Peyer's patch (tissue), 4 donors: ENCODE results near the gene STK32A. TPM values are rescaled to one million over a fixed set of nuclear protein-coding genes. Genes with fewer than 3 reads are reported as not detected.
"Not testable (repeated sequence)": the region's sequence is repeated elsewhere in the genome, so short reads cannot be mapped to it uniquely, and the experiment has no call there.

Source experiments
- DNase-seq, 3 donors: peaks; one replicate each; pipeline ENCODE4 v3.0.0-alpha.2; 2017 to 2019
- H3K27ac ChIP-seq, 4 donors: fragments of 200-600 bp; sonication (generic); one replicate each; pipeline ENCODE4 v1.5.1; 2016 to 2019
- H3K27me3 ChIP-seq, 2 donors: fragments of 200-600 bp; sonication (generic); one replicate each; pipeline ENCODE4 v1.5.1; 2019
- H3K36me3 ChIP-seq, 3 donors: fragments of 200-600 bp; sonication (generic); one replicate each; pipeline ENCODE4 v1.5.1; 2016 to 2019
- H3K4me1 ChIP-seq, 4 donors: fragments of 200-600 bp; sonication (generic); one replicate each; pipeline ENCODE4 v1.5.1; 2016 to 2019
- H3K4me3 ChIP-seq, 4 donors: fragments of 200-600 bp; sonication (generic); 1 replicate in 3 of 4; 2 replicates in 1 of 4; pipeline ENCODE4 v1.5.1; 2016 to 2019; ENCODE audit warnings: mild to moderate bottlenecking in 1 of 4
- H3K9me3 ChIP-seq, 4 donors: fragments of 200-600 bp; sonication (generic); one replicate each; pipeline ENCODE4 v1.5.1; 2016 to 2019; ENCODE audit warnings: mild to moderate bottlenecking in 1 of 4
- CTCF ChIP-seq, 6 experiments: fragments of 450-650 bp in 4 of 6; fragments of 200-600 bp in 2 of 6; sonication (generic) in 1 of 6; IDR thresholded peaks; one replicate each; pipeline ENCODE4 v1.5.1; 2017 to 2019; ENCODE audit warnings: antibody characterized with exemption in 6 of 6, mild to moderate bottlenecking in 3 of 6, moderate library complexity in 1 of 6
- POLR2A ChIP-seq, 2 donors: fragments of 450-650 bp; IDR thresholded peaks; one replicate each; pipeline ENCODE4 v1.5.1; 2017; ENCODE audit warnings: antibody characterized with exemption in 2 of 2, mild to moderate bottlenecking in 2 of 2, moderate library complexity in 2 of 2
- total RNA-seq, 4 donors: library from RNA; depleted of rRNA; stranded (reverse); fragments of >200 nt; gene quantifications; one replicate each; pipeline ENCODE4 v1.1.0, GENCODE V29; 2016

Gene STK32A
- total RNA-seq, 4 donors from 2014 or later, result 0.18 to 4.1 (median 0.32) TPM

GRCh38 chr5:147361441-147362175 is 126.8 kb downstream of the STK32A start:
- H3K36me3 ChIP-seq, result no peaks in the 10 kb centered on the region
- no peaks in the 10 kb centered on the region for H3K9me3 ChIP-seq
- no peaks in the 10 kb centered on the region for H3K4me1 ChIP-seq
- no peak overlapping the region for H3K27ac ChIP-seq
- H3K27me3 ChIP-seq, result no peaks in the 10 kb centered on the region
- no peak overlapping the region for H3K4me3 ChIP-seq
- no peak for DNase-seq
- TF ChIP-seq CTCF (IDR thresholded peaks at IDR 0.05) (no peak), POLR2A (IDR thresholded peaks at IDR 0.05) (no peak)

DNA sequence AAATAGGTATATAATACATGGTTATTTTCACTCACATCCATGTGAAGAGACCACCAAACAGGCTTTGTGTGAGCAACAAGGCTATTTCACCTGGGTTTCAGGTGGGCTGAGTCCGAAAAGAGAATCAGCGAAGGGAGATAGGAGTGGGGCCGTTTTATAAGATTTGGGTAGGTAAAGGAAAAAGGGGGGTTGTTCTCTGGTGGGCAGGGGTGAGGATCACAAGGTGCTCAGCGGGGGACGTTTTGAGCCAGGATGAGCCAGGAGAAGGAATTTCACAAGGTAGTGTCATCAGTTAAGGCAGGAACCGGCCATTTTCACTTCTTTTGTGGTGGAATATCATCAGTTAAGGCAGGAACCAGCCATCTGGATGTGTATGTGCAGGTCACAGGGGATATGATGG is 132.6 kb downstream of the STK32A start:
- not testable (repeated sequence) for H3K36me3 ChIP-seq, H3K27ac ChIP-seq, H3K4me1 ChIP-seq, H3K27me3 ChIP-seq, H3K4me3 ChIP-seq, DNase-seq, H3K9me3 ChIP-seq

DNA sequence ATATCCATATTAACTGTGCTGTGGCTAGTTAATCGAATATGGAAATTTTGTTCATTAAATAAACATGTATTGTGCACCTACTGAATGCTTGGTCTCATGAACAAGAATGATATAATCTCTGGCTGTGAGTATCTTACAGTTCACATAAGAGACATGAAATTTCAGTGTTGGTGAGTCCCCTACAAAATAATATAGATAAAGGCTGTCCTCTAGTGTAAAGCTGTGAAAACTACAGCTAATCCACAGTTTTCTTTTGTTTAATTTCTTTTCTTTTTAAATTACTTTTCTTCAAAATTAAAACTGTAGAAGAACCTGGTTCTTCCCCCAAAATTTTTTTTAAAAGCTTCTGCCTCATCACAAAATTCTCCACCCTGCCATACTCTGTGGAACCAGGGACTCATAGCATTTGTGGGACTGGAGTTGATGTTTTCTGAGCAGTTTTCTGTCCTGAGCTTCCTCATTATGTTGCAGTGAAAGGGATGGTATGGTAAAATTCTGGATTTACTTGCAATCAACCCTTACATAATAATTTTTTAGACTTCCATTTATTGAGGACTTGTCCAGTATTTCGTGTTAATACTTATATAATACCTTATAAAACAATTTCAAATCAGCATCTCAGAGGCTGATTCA is 135.0 kb downstream of the STK32A start:
- no peaks in the 10 kb centered on the region for H3K9me3 ChIP-seq
- H3K27me3 ChIP-seq, result no peaks in the 10 kb centered on the region
- no peak for DNase-seq
- no peak overlapping the region for H3K4me3 ChIP-seq
- TF ChIP-seq POLR2A (IDR thresholded peaks at IDR 0.05) (no peak), CTCF (IDR thresholded peaks at IDR 0.05) (peak in 4 of 6 experiments; percentile 18 to 55 (median 44))
- no peaks in the 10 kb centered on the region for H3K4me1 ChIP-seq
- no peaks in the 10 kb centered on the region for H3K36me3 ChIP-seq
- H3K27ac ChIP-seq, result no peak overlapping the region

- Histone ChIP-seq H3K27me3 (no peaks in the 10 kb centered on the region), H3K27ac (no peak overlapping the region), H3K4me3 (no peak overlapping the region), H3K36me3 (no peaks in the 10 kb centered on the region), H3K4me1 (no peaks in the 10 kb centered on the region), H3K9me3 (no peaks in the 10 kb centered on the region)
- TF ChIP-seq CTCF (IDR thresholded peaks at IDR 0.05) (no peak), POLR2A (IDR thresholded peaks at IDR 0.05) (no peak)
- DNase-seq, result no peak
Observed at GRCh38 chr5:147371290-147371689, 136.5 kb downstream of the STK32A start.

- TF ChIP-seq CTCF (IDR thresholded peaks at IDR 0.05) (no peak), POLR2A (IDR thresholded peaks at IDR 0.05) (no peak)
- no peak overlapping the region for H3K4me3 ChIP-seq
- no peak overlapping the region for H3K27ac ChIP-seq
- H3K4me1 ChIP-seq, result no peaks in the 10 kb centered on the region
- no peaks in the 10 kb centered on the region for H3K36me3 ChIP-seq
- DNase-seq, result no peak
- no peaks in the 10 kb centered on the region for H3K27me3 ChIP-seq
- no peaks in the 10 kb centered on the region for H3K9me3 ChIP-seq
Observed at GRCh38 chr5:147372191-147372590, 137.4 kb downstream of the STK32A start.

DNA sequence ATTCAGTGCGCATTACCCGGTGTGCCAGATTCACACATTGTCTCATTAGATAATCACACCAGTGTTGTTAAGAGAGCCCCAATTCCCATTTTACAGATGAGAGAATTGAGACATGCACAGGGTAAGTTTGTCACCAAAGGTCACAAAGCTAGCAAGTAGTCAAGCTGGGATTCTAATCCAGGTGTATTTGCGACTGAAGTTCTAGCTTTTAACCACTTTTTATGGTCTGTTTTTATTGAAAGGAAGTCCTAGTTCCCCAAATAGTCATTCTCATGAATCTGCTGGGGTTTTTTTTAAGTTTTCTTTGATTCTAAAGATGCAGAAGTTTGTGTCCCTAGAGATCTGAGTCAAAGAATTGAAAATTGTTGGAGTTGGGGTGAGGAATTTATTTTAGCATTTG is 138.5 kb downstream of the STK32A start:
- H3K4me1 ChIP-seq, result no peaks in the 10 kb centered on the region

More for the DNA sequence above, 138.5 kb downstream of the STK32A start:
- TF ChIP-seq POLR2A (IDR thresholded peaks at IDR 0.05), result no peak
- no peak for TF ChIP-seq CTCF (IDR thresholded peaks at IDR 0.05)
- DNase-seq, result no peak
- no peaks in the 10 kb centered on the region for H3K36me3 ChIP-seq
- no peaks in the 10 kb centered on the region for H3K9me3 ChIP-seq
- H3K4me3 ChIP-seq, result no peak overlapping the region
- H3K27ac ChIP-seq, result no peak overlapping the region
- H3K27me3 ChIP-seq, result no peaks in the 10 kb centered on the region
